Right renal pelvis (tissue), 4 donors: Measurements from ENCODE around the gene SBK2. TPM values are rescaled to one million over a fixed set of nuclear protein-coding genes. Genes with fewer than 3 reads are reported as not detected.
"Not testable (repeated sequence)": the region's sequence is repeated elsewhere in the genome, so short reads cannot be mapped to it uniquely, and the experiment has no call there.

ENCODE experiments used
- DNase-seq, 4 donors: peaks; one replicate each; pipeline ENCODE4 v3.0.0-alpha.2; 2013; ENCODE audit warnings: low read depth in 4 of 4, low spot score in 3 of 4, missing footprints in 1 of 4
- polyA plus RNA-seq, 4 donors: library from polyadenylated mRNA; unstranded; fragments of 120-200 nt; gene quantifications; one replicate each; pipeline ENCODE4 v1.2.1, GENCODE V29; 2013; ENCODE audit not compliant: insufficient read length in 4 of 4

The SBK2 gene
- polyA plus RNA-seq, 4 donors, result 0.62 to 0.97 (median 0.67) TPM

DNA sequence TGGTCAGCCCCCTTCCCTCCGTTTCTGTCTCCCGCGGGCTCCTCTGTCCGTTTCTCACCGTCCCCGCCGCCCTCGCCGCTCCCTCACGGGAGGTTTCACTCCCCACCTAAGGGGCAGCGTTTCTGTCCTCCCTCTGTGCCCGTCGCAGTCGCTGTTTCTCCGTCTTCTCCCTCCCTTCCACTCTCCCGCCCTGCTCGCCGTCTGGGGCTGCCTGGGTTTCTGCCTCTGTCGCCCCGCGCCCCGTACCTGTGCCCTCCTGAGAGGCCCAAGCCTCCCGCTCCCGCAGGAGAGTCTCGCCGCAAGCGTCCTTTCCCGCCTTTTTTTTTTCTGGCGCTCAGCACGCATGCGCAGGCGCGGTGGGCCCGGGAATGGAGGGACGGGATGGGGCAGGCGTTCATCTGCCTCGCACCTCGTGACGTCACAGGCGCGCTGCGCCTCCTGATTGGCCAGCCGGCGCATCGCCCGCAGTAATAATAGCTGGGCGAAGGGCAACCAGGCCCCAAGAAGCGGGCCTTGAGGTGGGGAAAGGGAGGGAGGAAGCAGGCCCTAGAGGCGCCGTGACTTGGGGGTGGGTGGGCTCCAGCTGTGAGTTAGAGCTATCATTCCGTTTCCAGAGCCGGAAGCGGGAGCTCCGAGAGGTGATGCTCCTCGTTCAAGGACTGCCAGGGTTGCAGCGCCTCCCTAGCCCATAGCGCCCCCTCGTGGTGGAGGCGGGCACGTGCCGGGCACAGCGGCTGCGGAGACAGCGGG lies 33.3 kb downstream of the SBK2 start:
- peak; percentile 83 to 91 (median 85) for DNase-seq

DNA sequence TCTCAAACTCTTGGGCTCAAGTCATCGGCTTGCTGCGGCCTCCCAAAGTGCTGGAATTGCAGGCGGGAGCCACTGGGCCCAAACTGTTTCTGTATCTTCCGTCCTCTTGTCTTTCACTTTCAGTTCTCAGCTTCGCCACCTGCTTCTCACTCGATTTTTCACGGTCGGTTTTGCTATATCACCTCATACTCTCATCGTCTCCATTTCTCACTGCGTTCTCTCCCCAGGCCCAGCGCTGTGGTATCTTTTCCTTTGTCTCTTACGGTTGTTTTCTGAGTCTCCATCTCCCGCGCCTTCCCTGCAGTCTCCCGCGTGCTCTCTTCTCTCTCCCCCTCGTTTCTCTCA lies 33.8 kb downstream of the SBK2 start:
- no peak for DNase-seq

GRCh38 chr19:55502197-55502952 lies 34.6 kb downstream of the SBK2 start:
- DNase-seq, result no peak

DNA sequence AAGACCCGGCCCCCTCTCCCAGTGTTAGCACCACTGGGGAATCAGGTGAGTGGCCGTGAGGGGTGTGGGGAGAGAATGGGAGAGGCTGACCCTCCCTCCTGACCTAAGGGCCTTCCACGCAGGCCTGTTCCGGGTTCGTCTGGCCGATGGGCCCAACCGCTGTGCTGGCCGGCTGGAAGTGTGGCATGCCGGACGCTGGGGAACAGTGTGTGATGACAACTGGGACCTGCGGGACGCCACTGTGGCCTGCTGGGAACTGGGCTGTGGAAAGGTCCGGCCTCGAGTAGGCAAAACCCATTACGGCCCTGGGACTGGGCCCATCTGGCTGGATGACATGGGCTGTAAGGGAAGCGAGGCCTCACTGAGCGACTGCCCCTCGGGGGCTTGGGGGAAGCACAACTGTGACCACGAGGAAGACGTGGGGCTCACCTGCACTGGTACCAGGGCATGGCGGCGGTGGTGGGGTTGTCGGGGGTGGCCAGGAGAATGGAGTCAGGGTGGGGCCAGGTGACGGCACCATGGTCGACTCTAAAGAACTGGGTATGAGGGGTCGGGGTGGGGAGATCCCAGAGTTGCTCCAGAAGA lies 36.5 kb downstream of the SBK2 start:
- no peak for DNase-seq

GRCh38 chr19:55498246-55498840 lies 38.6 kb downstream of the SBK2 start:
- DNase-seq, result no peak

- DNase-seq, result no peak
Observed at GRCh38 chr19:55497763-55498162, 39.2 kb downstream of the SBK2 start.

- DNase-seq, result not testable (repeated sequence)
Observed at GRCh38 chr19:55496820-55497219, 40.1 kb downstream of the SBK2 start.

- no peak for DNase-seq
Observed at GRCh38 chr19:55495646-55496349, 41.1 kb downstream of the SBK2 start.

DNA sequence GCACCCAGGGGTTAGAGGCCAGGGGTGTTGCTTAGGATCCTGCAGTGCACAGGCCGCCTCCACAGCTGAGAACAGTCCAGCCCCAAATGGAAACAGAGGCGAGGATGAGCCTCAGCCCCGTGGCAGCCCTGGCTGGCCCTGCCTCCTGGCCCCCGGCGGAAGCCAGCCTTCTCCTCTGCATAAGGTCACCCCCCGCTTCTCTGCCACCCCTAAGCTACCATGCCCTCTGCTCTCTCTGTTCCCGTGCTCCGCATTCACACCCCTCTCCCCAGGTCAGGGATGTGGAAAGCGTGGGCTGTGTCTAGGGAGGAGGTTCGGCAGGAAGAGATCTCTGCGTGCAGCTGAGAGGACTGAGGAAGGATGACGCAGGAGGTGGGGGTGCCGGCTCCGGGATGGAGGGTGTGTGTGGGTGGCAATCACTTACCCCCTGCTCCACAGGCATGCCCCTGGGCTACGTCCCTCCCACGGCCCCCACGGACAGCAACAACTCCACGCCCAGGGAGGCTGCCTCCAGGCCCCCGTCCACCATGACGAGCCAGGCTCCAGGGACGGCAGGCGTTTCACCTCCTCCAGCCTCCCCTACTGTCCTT lies 42.7 kb downstream of the SBK2 start:
- DNase-seq, result no peak

DNA sequence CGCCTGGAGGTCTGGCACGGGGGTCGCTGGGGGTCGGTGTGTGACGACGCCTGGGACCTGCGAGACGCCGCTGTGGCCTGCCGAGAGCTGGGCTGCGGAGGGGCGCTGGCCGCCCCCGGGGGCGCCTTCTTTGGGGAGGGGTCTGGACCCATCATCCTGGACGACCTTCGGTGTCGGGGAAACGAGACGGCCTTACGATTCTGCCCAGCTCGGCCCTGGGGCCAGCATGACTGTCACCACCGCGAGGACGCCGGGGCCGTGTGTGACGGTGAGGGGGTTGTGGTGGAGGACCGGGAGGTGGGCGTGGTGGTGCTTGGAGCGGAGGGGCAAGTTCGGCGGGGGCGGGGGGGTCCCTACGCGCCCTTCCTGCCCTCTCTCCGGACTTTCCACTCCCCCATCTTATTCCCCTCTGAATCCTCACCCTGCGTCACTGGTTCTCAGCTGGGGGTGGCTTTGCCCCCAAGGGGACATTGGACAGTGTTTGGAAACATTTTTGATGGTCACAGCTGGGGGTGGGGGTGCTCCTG lies 43.2 kb downstream of the SBK2 start:
- DNase-seq, result no peak

GRCh38 chr19:55493052-55493644 lies 43.8 kb downstream of the SBK2 start:
- DNase-seq, result no peak

- DNase-seq, result no peak
Observed at GRCh38 chr19:55492362-55492944, 44.5 kb downstream of the SBK2 start.

DNA sequence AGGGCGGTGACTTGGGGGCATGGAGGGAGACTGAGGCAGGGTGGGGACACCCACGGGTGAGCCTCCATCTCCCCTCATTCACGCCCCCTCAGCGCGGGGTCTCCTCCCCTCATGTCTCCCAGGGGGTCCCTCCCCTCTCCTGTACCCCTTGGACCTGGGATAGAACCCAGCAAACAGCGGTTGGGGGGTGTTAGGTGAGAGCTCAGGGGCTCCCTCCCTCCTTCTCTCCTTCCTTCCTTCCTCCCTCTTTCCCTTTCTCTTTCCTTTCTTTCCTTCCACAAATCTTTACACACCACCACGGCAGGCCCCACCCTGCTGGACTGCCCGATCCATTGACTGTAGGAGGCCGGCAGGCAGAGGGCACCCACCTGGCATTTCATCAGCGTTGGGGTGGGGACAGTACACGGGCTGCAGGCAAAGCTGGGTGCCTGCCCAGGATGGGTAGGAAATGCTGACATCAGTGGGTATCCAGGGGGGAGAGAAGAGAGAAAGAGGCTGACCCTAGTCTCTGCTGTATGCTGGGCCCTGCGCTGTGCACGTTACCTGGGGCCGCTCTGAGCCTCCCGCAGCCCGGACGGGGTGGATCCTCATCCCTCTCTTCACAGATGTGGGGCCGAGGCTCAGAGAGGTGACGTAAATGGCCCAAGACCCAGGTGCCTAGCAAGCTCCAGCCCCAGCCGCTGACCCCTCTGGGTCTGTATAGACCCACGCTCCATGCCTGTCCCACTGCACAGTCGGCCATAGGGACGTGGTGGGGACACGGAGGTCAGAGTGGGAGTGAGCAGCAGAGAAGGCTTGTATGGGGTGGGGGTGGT lies 45.2 kb downstream of the SBK2 start:
- DNase-seq, result no peak

DNA sequence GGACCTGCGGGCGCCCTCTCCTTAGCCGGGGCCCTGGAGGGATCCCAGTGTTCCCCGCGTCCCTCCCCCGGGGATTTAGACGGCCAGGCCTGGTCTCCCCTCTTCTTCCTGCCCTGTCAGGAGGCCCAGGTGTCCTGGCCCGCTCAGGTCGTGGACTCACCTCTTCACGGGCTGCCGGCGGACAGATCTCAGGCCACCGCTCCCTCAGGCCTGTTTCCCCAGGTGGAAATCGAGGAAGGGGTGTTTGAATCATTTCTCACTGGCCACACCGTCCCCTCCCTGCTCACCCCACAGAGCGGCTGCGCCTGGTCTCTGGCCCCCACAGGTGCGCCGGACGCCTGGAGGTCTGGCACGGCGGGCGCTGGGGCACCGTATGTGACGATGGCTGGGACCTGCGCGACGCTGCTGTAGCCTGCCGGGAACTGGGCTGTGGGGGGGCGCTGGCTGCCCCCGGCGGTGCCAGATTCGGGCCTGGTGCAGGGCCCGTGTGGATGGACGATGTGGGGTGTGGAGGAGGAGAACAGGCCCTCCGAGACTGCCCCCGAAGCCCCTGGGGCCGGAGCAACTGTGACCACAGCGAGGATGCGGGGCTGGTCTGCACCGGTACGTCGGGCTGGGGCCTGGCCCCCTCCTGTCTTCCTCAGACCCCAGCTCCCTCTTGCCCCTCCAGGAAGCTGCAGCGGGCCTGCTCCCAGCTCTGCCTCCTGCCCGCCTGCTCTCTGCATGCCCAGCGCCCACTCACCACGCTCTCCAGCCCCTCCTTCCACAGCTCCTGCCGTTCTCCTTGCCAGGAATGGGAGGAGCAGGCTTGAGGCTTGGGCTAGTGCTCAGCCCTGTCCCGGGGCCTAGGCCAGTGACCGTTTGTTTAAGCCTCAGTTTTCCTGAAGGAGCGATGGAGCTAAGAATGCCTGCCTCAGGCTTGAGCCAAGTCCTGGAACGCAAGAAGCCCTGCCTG lies 46.2 kb downstream of the SBK2 start:
- DNase-seq, result no peak

DNA sequence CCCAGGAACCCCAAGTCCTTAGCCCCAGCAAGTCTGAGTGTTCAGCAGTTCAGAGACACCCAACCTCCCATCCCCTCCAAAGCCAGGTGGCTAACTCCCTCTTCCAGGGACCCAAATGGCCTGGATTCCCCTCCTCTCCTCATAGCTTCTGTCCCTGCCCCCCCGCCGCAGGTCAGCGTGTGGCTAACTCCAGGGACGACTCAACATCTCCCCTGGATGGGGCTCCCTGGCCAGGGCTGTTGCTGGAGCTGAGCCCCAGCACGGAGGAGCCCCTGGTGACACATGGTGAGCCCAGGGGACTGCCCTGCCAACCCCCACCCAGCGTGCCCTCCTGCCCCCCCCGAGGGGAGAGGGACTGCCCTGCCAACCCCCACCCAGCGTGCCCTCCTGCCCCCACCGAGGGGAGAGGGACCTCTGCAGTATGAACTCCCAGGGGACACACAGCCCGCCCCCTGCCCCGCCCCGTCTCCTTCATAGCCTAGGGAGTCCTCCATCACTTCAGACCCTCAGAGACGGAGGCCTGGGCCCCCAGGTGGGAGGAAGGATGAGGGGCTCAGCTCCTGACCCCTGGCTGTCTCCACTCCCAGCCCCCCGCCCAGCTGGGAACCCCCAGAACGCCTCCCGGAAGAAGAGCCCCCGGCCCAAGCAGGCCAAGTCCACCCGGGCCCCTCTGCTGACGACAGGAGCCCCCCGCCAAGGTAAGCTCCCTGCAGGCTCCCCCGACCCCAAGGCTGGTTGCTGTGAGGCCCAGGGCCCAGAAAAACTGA lies 47.0 kb downstream of the SBK2 start:
- no peak for DNase-seq

- DNase-seq, result no peak
Observed at GRCh38 chr19:55488986-55489710, 47.8 kb downstream of the SBK2 start.
